Measurements from ENCODE around the gene LRRC42.

Gene LRRC42

GRCh38 chr1:53927376-53927881, 18.7 kb upstream of the LRRC42 start:
- TF ChIP-seq CTCF (IDR thresholded peaks at IDR 0.05; ENCODE audit: borderline replicate concordance, control extremely low read depth, extremely low read depth, insufficient read depth, missing control alignments), result no peak
- in situ Hi-C loops (cut with MboI; ENCODE audit: low sequenced_read_pairs, unreplicated experiment), result no loop called here
- no peak for DNase-seq (ENCODE audit: low spot score)

- no peak for TF ChIP-seq CTCF (IDR thresholded peaks at IDR 0.05; ENCODE audit: borderline replicate concordance, control extremely low read depth, extremely low read depth, insufficient read depth, missing control alignments)
- in situ Hi-C loops (cut with MboI; ENCODE audit: low sequenced_read_pairs, unreplicated experiment), result no loop called here
- no peak for DNase-seq (ENCODE audit: low spot score)
Observed at GRCh38 chr1:53929246-53929960, 16.7 kb upstream of the LRRC42 start.

GRCh38 chr1:53930932-53931331, 15.2 kb upstream of the LRRC42 start:
- DNase-seq (ENCODE audit: low spot score), result no peak
- in situ Hi-C loops (cut with MboI; ENCODE audit: low sequenced_read_pairs, unreplicated experiment), result no loop called here
- TF ChIP-seq CTCF (IDR thresholded peaks at IDR 0.05; ENCODE audit: borderline replicate concordance, control extremely low read depth, extremely low read depth, insufficient read depth, missing control alignments), result no peak

- no peak for DNase-seq (ENCODE audit: low spot score)
- TF ChIP-seq CTCF (IDR thresholded peaks at IDR 0.05; ENCODE audit: borderline replicate concordance, control extremely low read depth, extremely low read depth, insufficient read depth, missing control alignments), result no peak
- in situ Hi-C loops (cut with MboI; ENCODE audit: low sequenced_read_pairs, unreplicated experiment), result no loop called here
Observed at GRCh38 chr1:53931523-53931922, 14.6 kb upstream of the LRRC42 start.

GRCh38 chr1:53934170-53934765, 11.9 kb upstream of the LRRC42 start:
- no peak for TF ChIP-seq CTCF (IDR thresholded peaks at IDR 0.05; ENCODE audit: borderline replicate concordance, control extremely low read depth, extremely low read depth, insufficient read depth, missing control alignments)
- no peak for DNase-seq (ENCODE audit: low spot score)
- in situ Hi-C loops (cut with MboI; ENCODE audit: low sequenced_read_pairs, unreplicated experiment), result no loop called here

- no peak for DNase-seq (ENCODE audit: low spot score)
- in situ Hi-C loops (cut with MboI; ENCODE audit: low sequenced_read_pairs, unreplicated experiment), result no loop called here
- TF ChIP-seq CTCF (IDR thresholded peaks at IDR 0.05; ENCODE audit: borderline replicate concordance, control extremely low read depth, extremely low read depth, insufficient read depth, missing control alignments), result no peak
Observed at GRCh38 chr1:53936430-53936829, 9.7 kb upstream of the LRRC42 start.

All from GM13976 (cell line).